ENCODE data around the gene ATP8A2.

DNA sequence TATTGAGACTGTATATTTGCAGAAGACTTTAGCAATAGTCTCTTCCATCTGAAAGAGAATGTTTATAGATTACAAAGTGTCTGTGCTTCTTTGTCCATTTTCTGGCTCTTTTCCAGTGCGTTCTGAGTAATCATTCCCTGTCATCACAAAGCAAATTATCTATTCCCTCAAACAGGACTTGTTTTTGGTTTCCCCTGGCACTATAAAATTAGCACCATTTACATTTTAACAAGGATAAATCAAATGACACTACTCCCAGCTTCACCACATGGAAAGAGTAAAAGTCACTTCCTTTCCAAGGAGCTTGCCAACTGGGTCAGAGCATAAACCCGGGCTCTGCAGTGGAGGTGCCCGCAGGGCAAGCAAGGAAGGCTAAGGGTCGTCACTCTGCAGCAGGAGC lies 591.9 kb downstream of the ATP8A2 start:
- TF ChIP-seq, protein P1, sequence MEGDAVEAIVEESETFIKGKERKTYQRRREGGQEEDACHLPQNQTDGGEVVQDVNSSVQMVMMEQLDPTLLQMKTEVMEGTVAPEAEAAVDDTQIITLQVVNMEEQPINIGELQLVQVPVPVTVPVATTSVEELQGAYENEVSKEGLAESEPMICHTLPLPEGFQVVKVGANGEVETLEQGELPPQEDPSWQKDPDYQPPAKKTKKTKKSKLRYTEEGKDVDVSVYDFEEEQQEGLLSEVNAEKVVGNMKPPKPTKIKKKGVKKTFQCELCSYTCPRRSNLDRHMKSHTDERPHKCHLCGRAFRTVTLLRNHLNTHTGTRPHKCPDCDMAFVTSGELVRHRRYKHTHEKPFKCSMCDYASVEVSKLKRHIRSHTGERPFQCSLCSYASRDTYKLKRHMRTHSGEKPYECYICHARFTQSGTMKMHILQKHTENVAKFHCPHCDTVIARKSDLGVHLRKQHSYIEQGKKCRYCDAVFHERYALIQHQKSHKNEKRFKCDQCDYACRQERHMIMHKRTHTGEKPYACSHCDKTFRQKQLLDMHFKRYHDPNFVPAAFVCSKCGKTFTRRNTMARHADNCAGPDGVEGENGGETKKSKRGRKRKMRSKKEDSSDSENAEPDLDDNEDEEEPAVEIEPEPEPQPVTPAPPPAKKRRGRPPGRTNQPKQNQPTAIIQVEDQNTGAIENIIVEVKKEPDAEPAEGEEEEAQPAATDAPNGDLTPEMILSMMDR (conservative IDR thresholded peaks at IDR 0.05): no peak
- no peak for TF ChIP-seq ZFX (IDR thresholded peaks at IDR 0.05)
